NAMALWA (cell line): ENCODE results near the gene ERCC6L.

Source experiments
- DNase-seq: peaks from one replicate; pipeline ENCODE4 v3.0.0-alpha.2; 2015; ENCODE audit warnings: low spot score

The ERCC6L gene

GRCh38 chrX:72238721-72239475 is at the start of gene ERCC6L:
ERCC6L (minus strand) TSS chrX:72239027; CDS start chrX:72238911, 116 bp downstream.
- peak; percentile 87 for DNase-seq

GRCh38 chrX:72282302-72282701 is 43.5 kb upstream of the ERCC6L start:
- no peak for DNase-seq

- DNase-seq: no peak
Observed at GRCh38 chrX:72280321-72280845, 41.6 kb upstream of the ERCC6L start.

GRCh38 chrX:72276478-72276953 is 37.7 kb upstream of the ERCC6L start:
- peak; percentile 10 for DNase-seq

GRCh38 chrX:72274526-72274925 is 35.7 kb upstream of the ERCC6L start:
- no peak for DNase-seq

- DNase-seq: no peak
Observed at GRCh38 chrX:72273718-72274117, 34.9 kb upstream of the ERCC6L start.

GRCh38 chrX:72272868-72273267 is 34.0 kb upstream of the ERCC6L start:
- no peak for DNase-seq

GRCh38 chrX:72271812-72272211 is 33.0 kb upstream of the ERCC6L start:
- no peak for DNase-seq

GRCh38 chrX:72271091-72271788 is 32.4 kb upstream of the ERCC6L start:
- no peak for DNase-seq

- DNase-seq: no peak
Observed at GRCh38 chrX:72270316-72270866, 31.6 kb upstream of the ERCC6L start.

- no peak for DNase-seq
Observed at GRCh38 chrX:72269671-72270251, 30.9 kb upstream of the ERCC6L start.

- no peak for DNase-seq
Observed at GRCh38 chrX:72268597-72269365, 30.0 kb upstream of the ERCC6L start.

GRCh38 chrX:72265263-72265662 is 26.4 kb upstream of the ERCC6L start:
- peak; percentile 36 for DNase-seq

- no peak for DNase-seq
Observed at GRCh38 chrX:72262077-72262476, 23.2 kb upstream of the ERCC6L start.

GRCh38 chrX:72260448-72260847 is 21.6 kb upstream of the ERCC6L start:
- no peak for DNase-seq

GRCh38 chrX:72258174-72258573 is 19.3 kb upstream of the ERCC6L start:
- DNase-seq: no peak

- no peak for DNase-seq
Observed at GRCh38 chrX:72255864-72256263, 17.0 kb upstream of the ERCC6L start.

GRCh38 chrX:72255445-72255844 is 16.6 kb upstream of the ERCC6L start:
- no peak for DNase-seq

- no peak for DNase-seq
Observed at GRCh38 chrX:72254816-72255215, 16.0 kb upstream of the ERCC6L start.

- no peak for DNase-seq
Observed at GRCh38 chrX:72253686-72254085, 14.9 kb upstream of the ERCC6L start.

- no peak for DNase-seq
Observed at GRCh38 chrX:72247206-72247942, 8.5 kb upstream of the ERCC6L start.
